Cardiac fibroblast (primary cell): Measurements from ENCODE around the gene DNAJC15.
"Not testable (repeated sequence)": the region's sequence is repeated elsewhere in the genome, so short reads cannot be mapped to it uniquely, and the experiment has no call there.

Experiments
- DNase-seq, 2 donors: peaks; one replicate each; pipeline versions ENCODE4 v3.0.0 to v3.0.0-alpha.2; 2010; ENCODE audit warnings: low read depth in 2 of 2
- H3K4me3 ChIP-seq, 2 donors: replicated peaks in 1 of 2; 1 replicate in 1 of 2; 2 replicates in 1 of 2; pipeline ENCODE4 v1.5.1; 2011; ENCODE audit warnings: low read depth in 2 of 2, low read length in 2 of 2, mild to moderate bottlenecking in 2 of 2, moderate library complexity in 1 of 2
- TF ChIP-seq, protein P1 (sequence below): IDR thresholded peaks from one replicate; pipeline ENCODE4 v1.5.1; 2011; ENCODE audit warnings: low read depth, mild to moderate bottlenecking, low read length, inconsistent platforms

The DNAJC15 gene

DNA sequence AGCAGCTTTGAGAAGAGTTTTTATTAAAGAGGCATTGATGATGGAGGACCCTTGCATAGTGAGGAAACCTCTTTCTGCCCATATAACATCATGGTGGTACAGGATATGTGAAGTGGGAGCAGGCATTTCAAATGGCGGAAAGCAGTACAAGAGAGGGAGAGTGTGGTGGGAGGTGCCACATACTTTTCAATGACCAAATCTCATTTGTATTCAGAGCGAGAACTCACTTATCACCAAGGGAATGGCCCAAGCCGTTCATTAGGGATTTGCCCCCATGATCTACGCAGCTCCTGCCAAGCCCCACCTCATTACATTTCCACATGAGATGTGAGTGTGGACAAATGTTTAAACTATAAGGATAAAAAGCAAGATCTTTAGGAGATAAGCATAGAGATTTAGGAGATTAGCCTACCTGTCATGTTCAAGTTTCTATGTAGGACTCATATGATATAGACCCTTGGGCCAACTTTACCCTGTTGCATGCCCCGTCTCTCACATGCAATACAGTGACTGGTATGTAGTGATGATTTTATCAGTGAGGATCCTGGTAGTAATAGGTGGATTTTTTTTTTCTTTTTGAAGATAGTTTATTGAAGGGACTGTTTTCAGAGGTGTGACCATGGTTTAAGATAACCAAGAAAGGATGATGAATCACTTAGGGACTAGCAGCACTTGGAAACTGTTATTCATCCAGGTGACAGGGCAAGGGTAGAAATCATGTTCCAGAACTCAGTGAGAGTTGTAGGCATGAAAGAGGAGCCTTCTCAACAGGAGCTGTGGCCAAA, 38.3 kb downstream of the DNAJC15 start:
- TF ChIP-seq, protein P1, sequence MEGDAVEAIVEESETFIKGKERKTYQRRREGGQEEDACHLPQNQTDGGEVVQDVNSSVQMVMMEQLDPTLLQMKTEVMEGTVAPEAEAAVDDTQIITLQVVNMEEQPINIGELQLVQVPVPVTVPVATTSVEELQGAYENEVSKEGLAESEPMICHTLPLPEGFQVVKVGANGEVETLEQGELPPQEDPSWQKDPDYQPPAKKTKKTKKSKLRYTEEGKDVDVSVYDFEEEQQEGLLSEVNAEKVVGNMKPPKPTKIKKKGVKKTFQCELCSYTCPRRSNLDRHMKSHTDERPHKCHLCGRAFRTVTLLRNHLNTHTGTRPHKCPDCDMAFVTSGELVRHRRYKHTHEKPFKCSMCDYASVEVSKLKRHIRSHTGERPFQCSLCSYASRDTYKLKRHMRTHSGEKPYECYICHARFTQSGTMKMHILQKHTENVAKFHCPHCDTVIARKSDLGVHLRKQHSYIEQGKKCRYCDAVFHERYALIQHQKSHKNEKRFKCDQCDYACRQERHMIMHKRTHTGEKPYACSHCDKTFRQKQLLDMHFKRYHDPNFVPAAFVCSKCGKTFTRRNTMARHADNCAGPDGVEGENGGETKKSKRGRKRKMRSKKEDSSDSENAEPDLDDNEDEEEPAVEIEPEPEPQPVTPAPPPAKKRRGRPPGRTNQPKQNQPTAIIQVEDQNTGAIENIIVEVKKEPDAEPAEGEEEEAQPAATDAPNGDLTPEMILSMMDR: no peak
- DNase-seq: no peak
- H3K4me3 ChIP-seq: no peak overlapping the region

DNA sequence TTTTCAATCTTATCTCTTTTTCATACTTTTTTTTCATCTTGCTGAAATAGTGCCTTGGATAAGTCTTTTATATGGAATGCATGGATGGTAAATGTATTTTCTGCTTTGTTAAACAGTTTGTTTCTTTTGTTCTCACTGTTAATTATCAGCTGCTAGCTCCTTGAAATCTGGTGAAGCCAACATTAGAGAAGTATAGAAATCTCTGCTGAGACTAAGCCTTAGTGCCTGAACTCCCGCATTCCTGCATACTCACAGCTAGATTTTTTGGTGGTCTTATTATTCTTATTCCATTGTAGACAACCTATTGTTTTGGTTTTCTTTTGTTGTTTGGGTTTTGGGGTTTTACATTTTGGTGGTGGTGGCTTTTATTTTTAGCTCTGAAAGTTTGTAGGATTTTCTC, 48.4 kb downstream of the DNAJC15 start:
- no peak for DNase-seq
- H3K4me3 ChIP-seq: no peak overlapping the region
- TF ChIP-seq, protein P1: no peak

DNA sequence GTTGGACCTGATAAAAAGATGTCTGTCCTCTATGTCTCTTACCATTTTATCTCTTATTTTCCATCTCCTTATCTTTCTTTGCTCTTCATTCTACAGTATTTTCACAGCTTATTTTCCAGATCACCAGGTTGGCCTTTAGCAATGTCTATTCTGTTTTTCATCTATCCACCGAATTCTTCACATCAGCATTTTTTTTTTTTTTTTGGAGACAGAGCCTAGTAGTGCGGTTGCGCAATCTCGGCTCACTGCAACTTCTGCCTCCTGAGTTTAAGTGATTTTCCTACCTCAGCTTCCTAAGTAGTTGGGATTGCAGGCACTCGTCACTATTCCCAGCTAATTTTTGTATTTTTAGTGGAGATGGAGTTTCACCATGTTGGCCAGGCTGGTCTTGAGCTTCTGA, 49.0 kb downstream of the DNAJC15 start:
- TF ChIP-seq, protein P1: no peak
- DNase-seq: peak; percentile 37 to 44
- H3K4me3 ChIP-seq: no peak overlapping the region

DNA sequence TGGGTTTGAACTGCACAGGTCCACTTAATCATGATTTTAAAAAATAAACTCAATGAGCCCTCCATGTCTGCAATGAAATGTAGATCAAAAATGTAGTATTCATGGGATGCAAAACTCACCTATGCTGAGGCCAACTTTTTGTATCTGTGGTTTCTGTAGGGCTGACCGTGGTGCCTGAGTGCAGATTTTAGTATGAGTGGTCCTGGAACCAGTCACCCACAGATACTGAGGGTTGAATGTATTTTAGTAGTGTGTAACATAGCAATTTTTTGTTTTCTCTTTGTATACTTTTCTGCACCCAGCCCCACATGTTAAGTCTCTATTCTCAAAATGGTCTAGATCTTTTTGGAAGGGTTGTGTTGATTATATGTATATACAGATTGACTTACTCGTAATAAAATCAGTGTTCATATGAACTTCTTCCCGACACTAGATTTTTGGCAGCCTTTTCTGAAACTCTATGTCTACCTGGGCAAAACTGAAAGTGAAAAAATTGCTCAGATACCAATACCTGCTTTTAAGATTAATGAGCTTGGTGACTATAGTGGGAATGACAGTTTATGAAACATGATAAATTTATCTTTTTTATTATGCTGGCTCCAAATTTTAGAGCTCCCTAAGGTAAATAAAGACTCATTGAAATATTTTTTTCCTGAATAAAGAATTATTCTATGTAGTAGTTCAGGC, 51.6 kb downstream of the DNAJC15 start:
- TF ChIP-seq, protein P1: no peak
- no peak for DNase-seq
- H3K4me3 ChIP-seq: no peak overlapping the region

DNA sequence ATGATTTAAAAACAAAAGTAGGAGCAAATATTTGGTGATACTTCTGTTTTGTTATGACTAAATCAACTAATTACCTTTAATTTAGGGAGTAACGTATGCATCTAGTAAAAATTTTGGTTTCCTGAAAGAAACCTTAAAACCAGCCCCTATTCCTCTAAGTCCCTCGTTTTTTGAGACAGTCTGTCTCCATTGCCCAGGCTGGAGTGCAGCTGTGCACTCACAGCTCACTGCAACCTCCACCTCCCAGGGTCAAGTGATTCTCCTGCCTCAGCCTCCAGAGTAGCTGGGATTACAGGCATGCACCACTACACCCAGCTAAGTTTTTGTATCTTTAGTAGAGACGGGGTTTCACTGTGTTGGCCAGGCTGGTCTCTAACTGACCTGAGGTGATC, 52.1 kb downstream of the DNAJC15 start:
- not testable (repeated sequence) for DNase-seq, H3K4me3 ChIP-seq

DNA sequence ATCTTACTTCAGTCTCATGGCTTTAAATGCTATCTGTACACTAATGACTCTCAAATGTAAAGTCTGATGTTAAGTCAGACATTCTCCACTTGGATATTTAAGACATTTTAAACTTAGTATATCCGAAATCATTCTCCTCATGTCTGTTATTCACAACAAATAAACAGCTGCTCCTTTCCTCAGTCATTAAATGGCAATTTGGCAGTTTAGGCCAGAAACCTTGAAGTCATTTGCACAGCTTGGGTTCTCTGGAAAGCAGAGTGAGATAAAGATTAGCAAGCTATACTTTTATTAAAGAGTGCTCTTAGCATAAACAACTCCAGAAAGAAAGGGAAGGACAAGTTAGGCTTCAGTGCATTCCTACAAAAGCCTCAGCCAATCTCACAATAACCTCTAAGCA, 53.7 kb downstream of the DNAJC15 start:
- H3K4me3 ChIP-seq: no peak overlapping the region
- no peak for DNase-seq
- TF ChIP-seq, protein P1: no peak

DNA sequence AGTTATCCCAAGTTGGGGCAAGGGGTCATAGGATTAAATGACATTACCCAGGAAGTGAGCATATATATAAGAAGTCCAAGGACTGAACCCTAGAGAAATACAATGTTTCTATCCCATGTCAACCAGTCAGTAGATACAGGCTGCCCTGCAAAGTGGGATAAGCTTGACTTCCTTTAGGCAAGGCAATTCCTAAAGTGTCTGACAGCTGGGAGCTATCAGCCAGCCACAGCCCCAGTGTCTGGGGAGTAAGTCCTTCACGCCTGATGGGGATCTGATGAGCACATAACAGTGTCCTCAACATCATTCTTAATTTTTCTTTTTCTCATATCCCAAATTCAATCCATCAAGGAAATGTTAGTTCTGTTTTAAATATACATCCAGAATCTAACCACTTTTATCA, 54.1 kb downstream of the DNAJC15 start:
- no peak for DNase-seq
- TF ChIP-seq, protein P1: no peak

More for the DNA sequence above, 54.1 kb downstream of the DNAJC15 start:
- H3K4me3 ChIP-seq: no peak overlapping the region
